ENCODE data around the gene IQGAP2.

IQGAP2 gene, protein sequence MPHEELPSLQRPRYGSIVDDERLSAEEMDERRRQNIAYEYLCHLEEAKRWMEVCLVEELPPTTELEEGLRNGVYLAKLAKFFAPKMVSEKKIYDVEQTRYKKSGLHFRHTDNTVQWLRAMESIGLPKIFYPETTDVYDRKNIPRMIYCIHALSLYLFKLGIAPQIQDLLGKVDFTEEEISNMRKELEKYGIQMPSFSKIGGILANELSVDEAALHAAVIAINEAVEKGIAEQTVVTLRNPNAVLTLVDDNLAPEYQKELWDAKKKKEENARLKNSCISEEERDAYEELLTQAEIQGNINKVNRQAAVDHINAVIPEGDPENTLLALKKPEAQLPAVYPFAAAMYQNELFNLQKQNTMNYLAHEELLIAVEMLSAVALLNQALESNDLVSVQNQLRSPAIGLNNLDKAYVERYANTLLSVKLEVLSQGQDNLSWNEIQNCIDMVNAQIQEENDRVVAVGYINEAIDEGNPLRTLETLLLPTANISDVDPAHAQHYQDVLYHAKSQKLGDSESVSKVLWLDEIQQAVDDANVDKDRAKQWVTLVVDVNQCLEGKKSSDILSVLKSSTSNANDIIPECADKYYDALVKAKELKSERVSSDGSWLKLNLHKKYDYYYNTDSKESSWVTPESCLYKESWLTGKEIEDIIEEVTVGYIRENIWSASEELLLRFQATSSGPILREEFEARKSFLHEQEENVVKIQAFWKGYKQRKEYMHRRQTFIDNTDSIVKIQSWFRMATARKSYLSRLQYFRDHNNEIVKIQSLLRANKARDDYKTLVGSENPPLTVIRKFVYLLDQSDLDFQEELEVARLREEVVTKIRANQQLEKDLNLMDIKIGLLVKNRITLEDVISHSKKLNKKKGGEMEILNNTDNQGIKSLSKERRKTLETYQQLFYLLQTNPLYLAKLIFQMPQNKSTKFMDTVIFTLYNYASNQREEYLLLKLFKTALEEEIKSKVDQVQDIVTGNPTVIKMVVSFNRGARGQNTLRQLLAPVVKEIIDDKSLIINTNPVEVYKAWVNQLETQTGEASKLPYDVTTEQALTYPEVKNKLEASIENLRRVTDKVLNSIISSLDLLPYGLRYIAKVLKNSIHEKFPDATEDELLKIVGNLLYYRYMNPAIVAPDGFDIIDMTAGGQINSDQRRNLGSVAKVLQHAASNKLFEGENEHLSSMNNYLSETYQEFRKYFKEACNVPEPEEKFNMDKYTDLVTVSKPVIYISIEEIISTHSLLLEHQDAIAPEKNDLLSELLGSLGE (N-terminal part only)

DNA sequence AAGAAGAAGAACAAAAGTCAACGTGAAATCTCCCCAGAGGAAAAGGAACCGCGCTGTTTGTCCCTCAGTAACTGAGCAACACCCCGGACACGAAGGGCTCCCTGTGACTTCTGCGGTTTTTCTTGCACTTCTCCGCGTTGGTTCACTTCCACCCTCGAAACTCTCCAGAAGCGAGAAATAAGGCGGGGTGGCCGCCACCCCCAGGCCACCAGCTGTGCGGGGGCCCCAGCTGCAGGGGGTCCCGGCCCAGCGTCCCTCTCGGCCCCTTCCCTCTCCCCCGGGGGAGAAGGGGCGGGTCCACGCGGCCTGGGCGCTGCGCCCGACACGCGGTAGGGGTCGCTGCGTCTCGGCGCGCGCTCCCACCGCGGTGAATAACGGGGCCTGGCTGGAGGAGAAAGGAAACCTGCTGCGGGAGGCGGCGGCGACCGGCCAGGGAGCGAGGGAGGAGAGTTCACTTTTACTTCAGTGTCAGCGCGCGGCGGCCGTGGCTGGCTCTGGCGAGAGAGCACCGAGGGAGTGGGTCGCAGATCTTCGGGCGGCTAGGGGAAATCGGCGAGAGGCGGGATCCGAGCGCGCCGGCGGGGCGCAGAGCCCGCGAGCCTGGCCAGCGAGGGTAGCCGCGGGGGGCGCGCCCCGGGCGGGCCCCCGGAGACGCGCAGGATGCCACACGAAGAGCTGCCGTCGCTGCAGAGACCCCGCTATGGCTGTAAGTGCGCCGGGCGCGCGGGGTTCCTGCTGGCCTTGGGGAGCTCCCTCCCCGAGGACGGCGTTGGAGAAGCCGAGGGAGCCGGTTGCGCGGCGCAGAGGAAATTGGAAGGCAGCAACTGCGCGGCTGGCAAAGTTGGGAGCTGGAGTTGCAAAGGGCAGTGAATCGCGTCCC is at the start of gene IQGAP2:
TSS of gene IQGAP2 (plus strand) at position 400 of the 880 bp plus-strand sequence. CDS start at position 661, 261 bp downstream.
- TF ChIP-seq, protein P1, sequence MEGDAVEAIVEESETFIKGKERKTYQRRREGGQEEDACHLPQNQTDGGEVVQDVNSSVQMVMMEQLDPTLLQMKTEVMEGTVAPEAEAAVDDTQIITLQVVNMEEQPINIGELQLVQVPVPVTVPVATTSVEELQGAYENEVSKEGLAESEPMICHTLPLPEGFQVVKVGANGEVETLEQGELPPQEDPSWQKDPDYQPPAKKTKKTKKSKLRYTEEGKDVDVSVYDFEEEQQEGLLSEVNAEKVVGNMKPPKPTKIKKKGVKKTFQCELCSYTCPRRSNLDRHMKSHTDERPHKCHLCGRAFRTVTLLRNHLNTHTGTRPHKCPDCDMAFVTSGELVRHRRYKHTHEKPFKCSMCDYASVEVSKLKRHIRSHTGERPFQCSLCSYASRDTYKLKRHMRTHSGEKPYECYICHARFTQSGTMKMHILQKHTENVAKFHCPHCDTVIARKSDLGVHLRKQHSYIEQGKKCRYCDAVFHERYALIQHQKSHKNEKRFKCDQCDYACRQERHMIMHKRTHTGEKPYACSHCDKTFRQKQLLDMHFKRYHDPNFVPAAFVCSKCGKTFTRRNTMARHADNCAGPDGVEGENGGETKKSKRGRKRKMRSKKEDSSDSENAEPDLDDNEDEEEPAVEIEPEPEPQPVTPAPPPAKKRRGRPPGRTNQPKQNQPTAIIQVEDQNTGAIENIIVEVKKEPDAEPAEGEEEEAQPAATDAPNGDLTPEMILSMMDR (IDR thresholded peaks at IDR 0.05) = peak; percentile 80

DNA sequence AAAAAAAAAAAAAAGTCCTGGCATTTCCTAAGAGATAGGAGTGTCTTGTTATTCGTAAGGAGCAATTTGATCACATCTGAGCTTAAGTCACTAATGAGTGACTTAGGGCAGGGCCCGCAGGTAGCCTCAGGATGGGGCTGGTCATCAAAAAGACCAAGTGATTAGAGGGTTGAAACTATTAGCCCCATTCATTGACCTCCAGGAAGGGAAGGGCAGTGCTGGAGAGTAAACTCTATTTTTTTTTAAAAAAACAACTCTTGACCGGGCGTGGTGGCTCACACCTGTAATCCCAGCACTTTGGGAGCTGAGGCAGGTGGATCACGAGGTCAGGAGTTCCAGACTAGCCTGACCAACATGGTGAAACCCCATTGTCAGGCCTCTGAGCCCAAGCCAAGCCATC is 46.2 kb upstream of the IQGAP2 start:
- TF ChIP-seq, protein P1 (IDR thresholded peaks at IDR 0.05) = no peak

DNA sequence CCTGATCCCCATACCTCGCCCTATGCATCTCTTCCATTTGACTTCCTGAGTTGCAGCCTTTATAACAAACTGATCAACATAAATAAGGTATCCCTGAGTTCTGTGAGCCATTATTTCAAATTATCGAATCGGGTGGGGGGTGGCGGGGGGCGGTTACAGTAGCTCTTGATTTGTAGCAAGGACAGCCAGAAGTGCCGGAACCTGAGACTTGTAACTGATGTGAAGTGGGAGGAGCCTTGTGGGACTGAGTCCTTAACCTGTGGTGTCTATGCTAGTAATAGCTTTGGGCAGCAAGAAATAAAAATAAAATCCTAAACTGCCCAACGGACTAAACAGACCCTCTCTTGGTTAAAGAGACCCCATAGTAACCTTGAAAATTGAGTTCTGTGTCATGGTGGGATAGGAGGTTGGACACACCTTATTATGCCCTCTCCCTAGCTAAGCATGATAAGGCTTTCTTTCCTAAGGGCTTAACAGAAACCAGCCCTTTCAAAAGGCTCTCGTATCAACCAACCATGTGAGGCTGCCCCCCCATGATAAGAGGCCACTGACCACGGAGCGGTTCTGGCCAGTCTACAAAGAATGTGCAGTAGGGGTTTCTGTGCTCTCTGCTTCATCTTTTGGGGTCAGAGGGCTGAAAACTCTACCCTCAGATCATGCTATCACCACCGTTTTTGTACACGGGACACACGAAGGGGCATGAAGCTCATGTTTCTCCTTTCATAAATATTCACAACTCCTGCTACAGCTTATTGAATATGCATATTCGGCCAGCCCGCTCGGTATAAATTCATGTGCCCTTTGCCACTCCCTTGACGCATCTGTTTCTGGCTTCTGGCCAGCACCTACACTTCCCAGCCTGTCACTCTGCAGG is 39.5 kb upstream of the IQGAP2 start:
- TF ChIP-seq, protein P1 (IDR thresholded peaks at IDR 0.05) = no peak

DNA sequence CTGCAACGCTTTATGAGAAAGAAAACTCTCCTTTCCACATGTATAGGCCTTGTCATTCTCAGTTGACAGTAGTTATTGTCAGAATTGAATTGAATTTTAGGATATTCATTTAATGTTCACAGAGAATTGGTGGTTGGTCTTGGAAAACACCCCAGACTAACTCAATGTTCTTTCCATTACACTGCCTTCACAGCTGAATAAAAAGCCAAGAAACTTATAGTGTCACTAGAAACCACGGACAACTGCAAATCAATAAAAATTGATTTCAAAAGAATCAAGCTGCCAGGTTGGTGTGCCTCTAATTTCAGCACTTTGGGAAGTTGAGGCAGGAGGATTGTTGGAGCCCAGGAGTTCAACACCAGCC is 38.9 kb upstream of the IQGAP2 start:
- TF ChIP-seq, protein P1 (IDR thresholded peaks at IDR 0.05) = no peak

DNA sequence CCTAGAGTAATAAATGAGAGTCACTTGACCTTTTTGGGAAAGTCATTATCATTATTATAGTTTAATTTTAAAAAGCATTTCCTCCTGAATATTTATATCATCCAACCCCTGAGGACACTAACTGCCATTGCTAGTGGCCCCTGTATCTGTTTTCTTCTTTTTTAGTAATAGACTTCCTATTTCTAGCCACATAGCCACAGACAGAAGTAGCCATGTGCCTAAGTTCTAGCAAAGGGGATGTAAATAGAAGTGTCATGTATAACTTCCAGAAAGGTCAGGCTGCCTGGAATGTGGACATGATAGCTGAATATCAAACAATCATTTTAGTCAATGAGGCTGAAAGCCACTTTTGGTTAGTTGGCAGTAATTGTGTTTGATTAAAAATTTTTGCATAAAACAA is 37.5 kb upstream of the IQGAP2 start:
- TF ChIP-seq, protein P1 (IDR thresholded peaks at IDR 0.05) = no peak

DNA sequence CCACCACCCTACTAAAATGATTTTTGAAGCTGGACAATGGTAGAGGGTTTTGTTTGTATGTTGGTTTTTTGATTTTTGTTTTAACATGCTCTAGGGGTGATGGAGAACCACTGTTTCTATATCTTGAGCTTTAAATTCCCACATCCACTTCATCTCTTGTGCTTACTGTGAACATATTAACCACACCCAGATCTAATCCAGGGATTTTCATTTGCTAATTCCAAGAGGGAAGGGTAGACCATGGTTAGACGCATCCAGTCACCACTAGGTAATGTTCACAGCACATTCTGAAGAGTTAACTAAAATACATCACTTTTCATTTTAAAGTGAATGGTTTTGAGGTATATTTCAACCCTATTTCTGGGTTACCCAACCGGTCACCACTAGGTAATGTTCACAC is 36.5 kb upstream of the IQGAP2 start:
- TF ChIP-seq, protein P1 (IDR thresholded peaks at IDR 0.05) = no peak

Measured in LNCAP (cell line).